ENCODE results near the gene OSCP1. TPM values are rescaled to one million over a fixed set of nuclear protein-coding genes. Genes with fewer than 3 reads are reported as not detected.

The OSCP1 gene
- polyA plus RNA-seq, 3 donors from 2014 or later = 2.7 TPM; not detected in 2

- Mint-ChIP-seq H3K4me1 (peaks cover 51 to 60% of the 10 kb centered on the region in 2 donors), H3K36me3 (peaks cover 0 to 6% (median 0%) of the 10 kb centered on the region in 3 donors), H3K27me3 (ENCODE audit: low read depth in 3 of 3) (peaks cover 11 to 15% (median 14%) of the 10 kb centered on the region in 3 donors), H3K9me3 (no peaks in the 10 kb centered on the region), H3K4me3 (peak overlapping the region; percentile 84 to 96 (median 88)), H3K27ac (peak overlapping the region; percentile 95 to 98 (median 96))
- DNase-seq = no peak
Observed at GRCh38 chr1:36400514-36400824, 49.8 kb downstream of the OSCP1 start.

- peaks cover 11 to 15% (median 14%) of the 10 kb centered on the region in 3 donors for H3K27me3 Mint-ChIP-seq (ENCODE audit: low read depth in 3 of 3)
- H3K4me3 Mint-ChIP-seq = peak overlapping the region; percentile 96 to 100 (median 99)
- no peak for DNase-seq
- peaks cover 0 to 3% (median 3%) of the 10 kb centered on the region in 3 donors for H3K36me3 Mint-ChIP-seq
- peaks cover 53 to 67% of the 10 kb centered on the region in 2 donors for H3K4me1 Mint-ChIP-seq
- H3K27ac Mint-ChIP-seq = peak overlapping the region; percentile 92 to 100 (median 98)
- no peaks in the 10 kb centered on the region for H3K9me3 Mint-ChIP-seq
Observed at GRCh38 chr1:36398370-36398977, 51.8 kb downstream of the OSCP1 start.

DNA sequence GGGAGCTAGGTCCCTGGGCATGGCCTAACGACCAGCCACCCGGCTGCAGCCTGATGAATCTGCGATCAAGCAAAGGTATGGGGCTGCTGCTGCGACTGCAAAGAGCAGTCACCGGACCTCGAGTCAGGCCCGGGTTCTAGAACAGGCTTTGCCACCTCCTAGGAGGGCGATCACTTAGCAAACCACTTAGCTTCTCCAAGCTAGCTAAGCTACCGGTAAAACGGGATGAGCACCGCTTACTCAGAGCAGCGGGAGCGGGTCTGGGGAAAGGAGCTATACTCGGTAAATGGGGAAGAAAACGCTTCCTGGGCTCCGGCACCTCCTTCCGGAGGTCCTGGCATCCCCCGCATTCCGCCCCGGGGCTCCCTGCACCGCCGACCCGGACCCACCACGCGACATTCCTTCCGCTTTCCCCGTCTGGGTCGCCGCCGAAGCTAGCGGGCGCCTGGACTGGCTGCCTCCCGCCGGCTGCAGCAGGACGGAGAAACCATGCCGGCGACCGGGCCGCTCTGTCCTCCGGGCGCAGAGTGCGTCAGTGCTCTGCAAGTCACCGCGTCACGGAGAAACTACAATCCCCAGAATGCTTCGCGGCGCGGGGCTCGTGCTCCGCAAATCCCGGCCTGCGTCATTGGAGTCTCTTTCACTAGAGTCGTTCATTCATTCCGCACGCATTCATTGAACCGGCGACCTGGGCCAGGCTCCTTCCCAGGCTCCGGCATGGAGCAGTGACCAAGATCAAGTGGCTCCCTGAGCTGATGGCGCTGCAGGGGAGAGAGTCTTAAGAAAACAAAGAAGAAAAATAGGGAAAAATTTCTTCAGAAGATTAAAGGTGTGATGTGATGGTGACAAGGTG lies 52.6 kb downstream of the OSCP1 start, which contains the start of gene LSM10:
Gene LSM10 (minus strand): TSS at position 531 of the 853 bp plus-strand sequence. CDS start 3,779 bp downstream, outside the sequence.
- Mint-ChIP-seq H3K9me3 (no peaks in the 10 kb centered on the region), H3K4me1 (peaks cover 56 to 69% of the 10 kb centered on the region in 2 donors), H3K27me3 (ENCODE audit: low read depth in 3 of 3) (peaks cover 11 to 15% (median 14%) of the 10 kb centered on the region in 3 donors), H3K36me3 (peaks cover 0 to 3% (median 3%) of the 10 kb centered on the region in 3 donors), H3K4me3 (peak within 1 kb of the TSS; percentile 96 to 100 (median 99)), H3K27ac (peak within 1 kb of the TSS; percentile 92 to 100 (median 98))
- DNase-seq = peak; percentile 84 to 85 (median 84)

DNA sequence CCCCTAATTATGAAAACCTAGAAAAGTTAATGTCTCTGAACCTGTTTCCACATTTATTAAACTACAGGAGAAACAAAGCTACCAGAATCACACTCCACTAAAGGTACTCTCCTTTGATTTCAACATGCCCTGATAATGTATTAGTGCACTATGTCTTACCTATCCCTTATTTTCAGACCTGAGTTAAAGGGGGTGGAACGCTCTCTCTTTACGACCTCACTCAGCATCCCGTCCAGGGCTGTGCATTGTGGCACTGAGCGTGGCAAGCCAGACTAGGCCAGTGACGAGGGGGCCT lies 53.2 kb downstream of the OSCP1 start:
- Mint-ChIP-seq H3K36me3 (peaks cover 0 to 6% (median 3%) of the 10 kb centered on the region in 3 donors), H3K4me1 (peaks cover 52 to 63% of the 10 kb centered on the region in 2 donors), H3K27me3 (ENCODE audit: low read depth in 3 of 3) (peaks cover 11 to 15% (median 14%) of the 10 kb centered on the region in 3 donors), H3K27ac (peak overlapping the region; percentile 92 to 100 (median 98)), H3K4me3 (peak overlapping the region; percentile 96 to 100 (median 99)), H3K9me3 (no peaks in the 10 kb centered on the region)
- peak in 1 of 3 donors; percentile 14 for DNase-seq

GRCh38 chr1:36396359-36396758 lies 53.9 kb downstream of the OSCP1 start:
- DNase-seq = no peak
- Mint-ChIP-seq H3K4me3 (peak overlapping the region; percentile 48 to 100 (median 97)), H3K4me1 (peaks cover 45 to 57% of the 10 kb centered on the region in 2 donors), H3K9me3 (no peaks in the 10 kb centered on the region), H3K36me3 (peaks cover 0 to 10% (median 5%) of the 10 kb centered on the region in 3 donors), H3K27me3 (ENCODE audit: low read depth in 3 of 3) (peaks cover 11 to 14% (median 13%) of the 10 kb centered on the region in 3 donors), H3K27ac (peak overlapping the region in 4 of 6 donors; percentile 70 to 97 (median 86))

GRCh38 chr1:36393686-36394085 lies 56.6 kb downstream of the OSCP1 start:
- Mint-ChIP-seq H3K27ac (no peak overlapping the region), H3K27me3 (ENCODE audit: low read depth in 3 of 3) (peaks cover 4 to 8% (median 6%) of the 10 kb centered on the region in 3 donors), H3K36me3 (peaks cover 0 to 12% (median 8%) of the 10 kb centered on the region in 3 donors), H3K4me3 (no peak overlapping the region), H3K9me3 (no peaks in the 10 kb centered on the region), H3K4me1 (peaks cover 29 to 35% of the 10 kb centered on the region in 2 donors)
- DNase-seq = no peak

GRCh38 chr1:36392836-36393235 lies 57.4 kb downstream of the OSCP1 start:
- Mint-ChIP-seq H3K9me3 (no peaks in the 10 kb centered on the region), H3K27me3 (ENCODE audit: low read depth in 3 of 3) (peaks cover 2 to 5% (median 3%) of the 10 kb centered on the region in 3 donors), H3K4me3 (no peak overlapping the region), H3K36me3 (peaks cover 0 to 12% (median 8%) of the 10 kb centered on the region in 3 donors), H3K27ac (no peak overlapping the region), H3K4me1 (peaks cover 25 to 29% of the 10 kb centered on the region in 2 donors)
- no peak for DNase-seq

GRCh38 chr1:36391271-36391670 lies 59.0 kb downstream of the OSCP1 start:
- Mint-ChIP-seq H3K9me3 (no peaks in the 10 kb centered on the region), H3K27me3 (ENCODE audit: low read depth in 3 of 3) (peaks cover 0 to 2% (median 1%) of the 10 kb centered on the region in 3 donors), H3K4me1 (peaks cover 21 to 25% of the 10 kb centered on the region in 2 donors), H3K36me3 (peaks cover 0 to 12% (median 6%) of the 10 kb centered on the region in 3 donors), H3K4me3 (no peak overlapping the region), H3K27ac (peak overlapping the region in 4 of 6 donors; percentile 17 to 49 (median 32))
- no peak for DNase-seq

GRCh38 chr1:36390411-36390810 lies 59.8 kb downstream of the OSCP1 start:
- peaks cover 0 to 12% (median 6%) of the 10 kb centered on the region in 3 donors for H3K36me3 Mint-ChIP-seq
- H3K9me3 Mint-ChIP-seq = no peaks in the 10 kb centered on the region
- no peak overlapping the region for H3K4me3 Mint-ChIP-seq
- no peak for DNase-seq
- peaks cover 22 to 28% of the 10 kb centered on the region in 2 donors for H3K4me1 Mint-ChIP-seq
- H3K27me3 Mint-ChIP-seq (ENCODE audit: low read depth in 3 of 3) = peaks cover 3 to 11% (median 7%) of the 10 kb centered on the region in 3 donors
- peak overlapping the region in 2 of 6 donors; percentile 12 to 30 for H3K27ac Mint-ChIP-seq

GRCh38 chr1:36389999-36390398 lies 60.3 kb downstream of the OSCP1 start:
- peaks cover 0 to 11% (median 6%) of the 10 kb centered on the region in 3 donors for H3K36me3 Mint-ChIP-seq
- no peaks in the 10 kb centered on the region for H3K9me3 Mint-ChIP-seq
- H3K27ac Mint-ChIP-seq = peak overlapping the region in 2 of 6 donors; percentile 28 to 30
- peaks cover 5 to 13% (median 8%) of the 10 kb centered on the region in 3 donors for H3K27me3 Mint-ChIP-seq (ENCODE audit: low read depth in 3 of 3)
- DNase-seq = no peak
- H3K4me1 Mint-ChIP-seq = peaks cover 23 to 27% of the 10 kb centered on the region in 2 donors
- H3K4me3 Mint-ChIP-seq = no peak overlapping the region

DNA sequence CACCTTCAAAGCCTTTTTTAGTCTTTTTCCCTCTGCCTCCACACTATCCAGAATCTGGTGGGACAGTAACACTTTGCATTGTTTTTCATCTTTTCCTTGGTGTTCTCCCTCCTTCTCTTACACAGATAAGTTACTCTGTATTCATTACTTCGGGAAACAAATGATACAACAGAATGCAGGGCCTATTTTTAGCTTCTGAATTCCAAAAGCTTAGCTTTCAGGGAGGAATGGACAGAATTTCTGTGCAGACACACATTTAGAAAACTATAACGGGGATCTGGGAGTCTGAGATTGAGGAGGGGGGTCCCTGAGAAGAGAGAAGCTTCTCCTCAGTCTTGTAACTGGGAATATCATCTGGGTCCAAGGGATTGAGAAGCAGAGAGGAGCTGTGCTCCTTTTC lies 61.0 kb downstream of the OSCP1 start:
- H3K4me3 Mint-ChIP-seq = no peak overlapping the region
- peaks cover 0 to 9% (median 6%) of the 10 kb centered on the region in 3 donors for H3K36me3 Mint-ChIP-seq
- H3K27me3 Mint-ChIP-seq (ENCODE audit: low read depth in 3 of 3) = peaks cover 8 to 18% (median 11%) of the 10 kb centered on the region in 3 donors
- DNase-seq = no peak
- peak overlapping the region in 4 of 6 donors; percentile 24 to 53 (median 36) for H3K27ac Mint-ChIP-seq
- peaks cover 30 to 31% of the 10 kb centered on the region in 2 donors for H3K4me1 Mint-ChIP-seq
- H3K9me3 Mint-ChIP-seq = no peaks in the 10 kb centered on the region

GRCh38 chr1:36387141-36387949 lies 62.9 kb downstream of the OSCP1 start:
- peak overlapping the region in 1 of 5 donors; percentile 18 for H3K4me3 Mint-ChIP-seq
- peaks cover 10 to 21% (median 11%) of the 10 kb centered on the region in 3 donors for H3K27me3 Mint-ChIP-seq (ENCODE audit: low read depth in 3 of 3)
- H3K9me3 Mint-ChIP-seq = no peaks in the 10 kb centered on the region
- DNase-seq = no peak
- H3K4me1 Mint-ChIP-seq = peaks cover 45% of the 10 kb centered on the region in 2 donors
- H3K27ac Mint-ChIP-seq = peak overlapping the region; percentile 97 to 99 (median 98)
- H3K36me3 Mint-ChIP-seq = peaks cover 0 to 9% (median 6%) of the 10 kb centered on the region in 3 donors
